AG08395 (cell line): ENCODE data around the gene ALPI.
"Not testable (repeated sequence)": the region's sequence is repeated elsewhere in the genome, so short reads cannot be mapped to it uniquely, and the experiment has no call there.

Experiments
- DNase-seq: peaks from one replicate; pipeline ENCODE4 v3.0.0; 2012; ENCODE audit warnings: mixed read lengths, low spot score

Gene ALPI

DNA sequence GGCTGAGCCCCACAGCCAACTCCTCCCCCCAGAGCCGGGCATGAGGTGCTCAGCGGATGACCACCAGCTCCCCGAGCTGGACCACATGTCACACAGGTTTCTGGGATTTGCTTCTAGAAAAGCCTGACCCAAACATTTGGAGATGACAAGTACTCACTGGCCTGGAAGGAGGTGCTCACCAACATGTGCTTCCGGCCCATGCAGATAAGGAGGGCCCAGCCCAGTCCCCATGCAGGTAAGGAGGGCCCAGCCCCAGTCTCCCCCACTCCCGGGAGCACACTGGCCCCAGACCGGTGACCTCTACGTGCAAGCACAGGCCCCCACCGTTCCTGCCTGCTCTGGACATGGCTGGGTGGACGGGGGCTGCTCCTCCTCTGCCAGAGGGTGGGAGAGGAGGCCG lies 14.0 kb upstream of the ALPI start:
- DNase-seq = not testable (repeated sequence)

- DNase-seq = not testable (repeated sequence)
These were observed 13.5 kb upstream of the ALPI start for GRCh38 chr2:232442431-232442830.

DNA sequence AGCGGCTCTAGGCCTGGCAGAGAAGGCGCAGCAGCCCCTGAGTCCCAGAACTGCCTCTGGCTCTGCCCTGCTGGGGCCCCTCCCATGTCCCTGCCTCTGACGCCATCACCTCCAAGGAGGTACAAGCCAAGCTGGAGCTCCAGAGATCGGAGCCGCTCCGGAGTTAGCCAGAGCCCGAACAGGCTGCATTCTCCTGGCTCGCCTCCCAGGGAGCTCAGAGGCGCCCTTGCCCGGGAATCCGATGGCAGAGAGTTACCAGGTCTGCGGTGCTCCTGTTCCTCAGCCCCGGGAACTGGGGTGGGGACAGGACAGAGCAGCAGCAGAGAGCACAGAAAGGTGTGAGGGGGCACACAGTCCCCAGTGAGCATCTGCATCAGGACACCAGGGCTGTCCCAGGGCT lies 12.9 kb upstream of the ALPI start:
- not testable (repeated sequence) for DNase-seq

GRCh38 chr2:232443669-232444408 lies 12.1 kb upstream of the ALPI start:
- not testable (repeated sequence) for DNase-seq

DNA sequence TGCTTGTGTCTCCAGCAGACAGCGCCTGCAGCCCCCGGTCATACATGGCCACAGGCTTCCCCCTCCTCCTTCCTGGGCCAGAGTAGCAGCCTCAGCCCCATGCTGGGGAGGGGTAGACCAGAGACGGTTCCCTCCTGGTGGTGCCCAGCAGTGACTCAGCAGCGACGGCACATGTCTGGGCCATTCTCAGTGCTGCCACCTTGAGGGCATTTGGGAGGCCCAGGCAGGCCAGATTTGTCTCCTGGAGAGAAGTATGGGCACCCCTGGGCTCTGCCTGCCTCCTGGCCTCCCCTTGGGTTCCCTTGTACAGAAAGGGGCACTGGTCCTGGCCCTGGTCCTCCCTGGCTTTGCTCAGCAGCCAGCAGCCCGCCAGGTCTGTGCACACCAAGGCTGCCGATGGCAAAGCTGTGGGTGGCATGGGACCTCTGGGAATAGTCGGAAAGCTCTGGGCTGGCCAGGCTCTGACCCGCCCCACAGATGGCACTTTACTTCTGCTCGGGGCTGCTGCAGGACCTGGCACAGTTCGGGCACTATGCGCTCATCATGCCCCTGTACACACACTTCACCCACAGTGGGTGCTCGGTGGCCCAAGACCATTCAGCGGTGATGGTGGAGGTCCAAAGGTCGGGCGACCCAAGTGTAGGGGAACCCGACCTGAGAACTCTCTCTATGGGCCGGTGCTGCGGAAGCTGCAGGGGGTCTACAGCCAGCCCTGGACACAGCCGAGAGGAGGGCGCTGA lies 11.4 kb upstream of the ALPI start:
- peak; percentile 68 for DNase-seq

DNA sequence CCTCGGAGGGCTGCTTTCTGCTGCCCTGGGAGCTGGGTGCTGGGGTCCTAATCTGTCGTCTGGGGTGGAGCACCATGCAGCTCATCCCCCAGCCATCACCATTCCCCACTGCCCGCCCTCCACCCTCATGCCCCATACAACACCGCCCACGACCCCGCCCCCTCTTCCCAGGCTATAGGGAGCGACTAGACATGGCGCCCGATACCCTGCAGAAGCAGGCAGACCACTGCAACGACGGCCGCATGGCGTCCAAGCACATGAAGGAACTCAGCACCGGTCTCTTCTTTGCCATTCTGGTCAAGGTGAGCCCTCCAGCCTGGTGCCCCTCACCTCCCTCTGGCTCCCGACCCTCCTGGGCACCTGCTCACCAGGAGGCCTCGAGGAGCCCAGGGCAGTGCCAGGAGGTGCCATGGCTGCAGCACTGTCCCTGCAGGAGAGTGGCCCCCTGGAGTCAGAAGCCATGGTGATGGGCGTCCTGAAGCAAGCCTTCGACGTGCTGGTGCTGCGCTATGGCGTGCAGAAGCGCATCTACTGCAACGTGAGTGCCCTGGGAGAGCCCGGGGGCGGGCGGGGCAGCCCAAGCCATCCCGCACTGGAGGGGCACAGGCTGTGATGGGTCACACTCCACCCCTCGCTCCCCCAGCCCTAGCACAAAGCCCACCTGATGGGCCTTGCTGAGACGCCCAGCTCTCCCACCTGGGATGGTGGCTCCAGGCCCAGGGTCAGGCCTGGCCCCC lies 10.6 kb upstream of the ALPI start:
- DNase-seq = not testable (repeated sequence)

DNA sequence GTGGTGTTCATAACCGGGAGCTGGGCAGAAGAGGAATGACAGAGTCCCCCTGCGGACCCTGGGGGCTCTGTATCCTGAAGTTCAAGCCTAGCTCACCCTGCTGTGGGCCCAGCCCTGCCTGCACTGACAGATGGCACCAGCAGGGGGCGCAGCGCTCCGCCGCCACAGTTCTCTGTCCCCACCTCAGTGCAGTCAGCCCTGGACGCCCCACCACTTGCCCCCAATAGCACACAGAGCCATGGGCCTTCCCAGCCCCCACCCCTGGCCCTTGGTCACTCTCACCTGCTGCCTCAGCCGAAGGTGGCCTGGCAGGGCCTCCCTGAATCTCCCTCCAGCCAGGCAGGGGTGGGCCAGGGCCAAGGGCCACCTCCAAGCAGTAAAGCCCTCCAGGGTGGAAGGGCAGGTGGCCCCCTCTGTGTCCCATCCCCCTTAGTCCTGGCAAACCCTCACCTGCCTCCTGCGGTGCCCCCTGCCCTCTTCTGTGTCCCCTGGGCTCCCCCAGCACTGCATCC lies 9.6 kb upstream of the ALPI start:
- DNase-seq = not testable (repeated sequence)

GRCh38 chr2:232447091-232447620 lies 8.8 kb upstream of the ALPI start:
- no peak for DNase-seq

GRCh38 chr2:232447638-232448303 lies 8.2 kb upstream of the ALPI start:
- no peak for DNase-seq

GRCh38 chr2:232448304-232448690 lies 7.7 kb upstream of the ALPI start:
- no peak for DNase-seq

- no peak for DNase-seq
These were observed 6.0 kb upstream of the ALPI start for GRCh38 chr2:232449964-232450363.

GRCh38 chr2:232451645-232452044 lies 4.3 kb upstream of the ALPI start:
- DNase-seq = not testable (repeated sequence)

DNA sequence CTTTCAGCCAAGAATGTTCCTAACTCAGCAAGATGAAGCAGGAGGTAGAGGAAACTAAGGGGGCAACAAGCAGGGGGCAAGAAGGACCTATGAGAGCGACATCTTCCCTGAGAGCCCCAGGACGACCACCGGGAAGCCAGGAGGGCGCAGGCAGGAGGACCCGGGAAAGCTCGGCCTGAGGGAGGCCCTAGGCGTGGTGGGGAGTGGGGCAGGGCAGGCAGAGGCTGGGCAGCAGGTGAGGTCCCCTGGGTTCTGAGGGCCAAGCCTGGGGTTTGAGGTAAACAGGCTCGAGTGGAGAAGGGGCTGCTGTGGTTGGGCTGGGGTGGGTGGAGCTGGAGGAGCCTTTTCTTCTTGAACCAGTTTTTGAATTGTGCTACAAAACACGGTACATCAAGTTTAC lies 1.3 kb upstream of the ALPI start:
- no peak for DNase-seq

DNA sequence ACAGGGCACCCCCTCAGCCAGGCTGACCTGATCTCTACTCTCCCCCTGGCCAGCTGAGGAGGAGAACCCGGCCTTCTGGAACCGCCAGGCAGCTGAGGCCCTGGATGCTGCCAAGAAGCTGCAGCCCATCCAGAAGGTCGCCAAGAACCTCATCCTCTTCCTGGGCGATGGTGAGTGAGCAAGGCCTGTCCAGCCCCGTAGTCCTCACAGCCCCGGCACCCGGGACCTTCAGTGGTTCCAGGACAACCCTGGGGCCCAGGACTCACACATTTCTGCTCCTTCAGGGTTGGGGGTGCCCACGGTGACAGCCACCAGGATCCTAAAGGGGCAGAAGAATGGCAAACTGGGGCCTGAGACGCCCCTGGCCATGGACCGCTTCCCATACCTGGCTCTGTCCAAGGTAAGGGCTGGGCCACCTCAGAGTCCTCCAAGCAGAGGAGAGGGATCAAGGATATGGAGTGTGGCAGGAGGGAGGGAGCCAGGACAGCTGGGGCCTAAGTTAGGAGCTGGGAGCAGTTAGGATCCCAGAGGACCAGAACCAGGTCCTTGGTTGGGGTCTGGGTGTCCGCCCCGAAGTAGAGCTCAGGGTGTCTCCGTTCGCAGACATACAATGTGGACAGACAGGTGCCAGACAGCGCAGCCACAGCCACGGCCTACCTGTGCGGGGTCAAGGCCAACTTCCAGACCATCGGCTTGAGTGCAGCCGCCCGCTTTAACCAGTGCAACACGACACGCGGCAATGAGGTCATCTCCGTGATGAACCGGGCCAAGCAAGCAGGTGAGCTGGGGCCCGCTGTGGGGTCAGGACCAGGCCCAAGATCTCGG lies 555 bp downstream of the ALPI start:
- DNase-seq = no peak

DNA sequence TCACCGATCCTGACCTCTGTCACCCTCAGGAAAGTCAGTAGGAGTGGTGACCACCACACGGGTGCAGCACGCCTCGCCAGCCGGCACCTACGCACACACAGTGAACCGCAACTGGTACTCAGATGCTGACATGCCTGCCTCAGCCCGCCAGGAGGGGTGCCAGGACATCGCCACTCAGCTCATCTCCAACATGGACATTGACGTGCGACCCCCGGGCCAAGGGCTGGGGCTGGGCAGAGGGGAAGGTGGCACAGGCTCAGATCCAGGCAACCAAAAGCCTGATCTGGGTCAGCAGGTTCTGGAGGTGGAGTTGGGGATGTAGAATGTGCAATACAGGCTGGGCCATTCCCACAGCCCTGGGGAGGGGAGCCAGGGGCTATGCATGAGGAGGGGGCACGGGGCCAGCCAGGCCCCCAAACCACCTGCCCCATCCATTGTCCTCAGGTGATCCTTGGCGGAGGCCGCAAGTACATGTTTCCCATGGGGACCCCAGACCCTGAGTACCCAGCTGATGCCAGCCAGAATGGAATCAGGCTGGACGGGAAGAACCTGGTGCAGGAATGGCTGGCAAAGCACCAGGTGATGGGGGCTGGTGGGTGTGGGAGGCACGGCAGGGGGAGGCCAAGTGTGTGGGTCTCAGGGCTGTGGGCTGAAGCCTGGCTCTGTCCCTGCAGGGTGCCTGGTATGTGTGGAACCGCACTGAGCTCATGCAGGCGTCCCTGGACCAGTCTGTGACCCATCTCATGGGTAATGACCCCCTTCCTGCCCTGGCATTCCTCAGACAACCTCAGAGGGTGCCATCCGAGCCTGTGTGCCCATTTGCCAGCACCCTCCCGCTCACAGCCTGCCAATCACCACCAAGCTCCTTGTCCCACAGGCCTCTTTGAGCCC lies 1.4 kb downstream of the ALPI start:
- no peak for DNase-seq

DNA sequence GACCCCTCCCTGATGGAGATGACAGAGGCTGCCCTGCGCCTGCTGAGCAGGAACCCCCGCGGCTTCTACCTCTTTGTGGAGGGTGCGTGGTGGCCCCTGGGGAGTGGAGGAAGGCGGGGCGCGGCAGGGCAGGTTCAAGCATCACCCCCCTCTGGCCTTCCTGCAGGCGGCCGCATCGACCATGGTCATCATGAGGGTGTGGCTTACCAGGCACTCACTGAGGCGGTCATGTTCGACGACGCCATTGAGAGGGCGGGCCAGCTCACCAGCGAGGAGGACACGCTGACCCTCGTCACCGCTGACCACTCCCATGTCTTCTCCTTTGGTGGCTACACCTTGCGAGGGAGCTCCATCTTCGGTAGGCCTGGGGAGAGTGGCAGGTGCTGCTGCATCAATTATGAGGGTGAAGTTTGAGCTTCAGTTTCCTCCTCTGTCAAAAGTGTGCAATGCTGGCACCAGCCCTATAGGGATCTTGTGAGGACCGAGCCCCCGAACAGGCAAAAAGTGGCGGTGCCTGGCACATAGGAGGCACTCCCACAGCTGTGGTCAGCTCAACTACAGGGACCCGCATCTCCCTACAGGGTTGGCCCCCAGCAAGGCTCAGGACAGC lies 2.2 kb downstream of the ALPI start:
- DNase-seq = no peak

DNA sequence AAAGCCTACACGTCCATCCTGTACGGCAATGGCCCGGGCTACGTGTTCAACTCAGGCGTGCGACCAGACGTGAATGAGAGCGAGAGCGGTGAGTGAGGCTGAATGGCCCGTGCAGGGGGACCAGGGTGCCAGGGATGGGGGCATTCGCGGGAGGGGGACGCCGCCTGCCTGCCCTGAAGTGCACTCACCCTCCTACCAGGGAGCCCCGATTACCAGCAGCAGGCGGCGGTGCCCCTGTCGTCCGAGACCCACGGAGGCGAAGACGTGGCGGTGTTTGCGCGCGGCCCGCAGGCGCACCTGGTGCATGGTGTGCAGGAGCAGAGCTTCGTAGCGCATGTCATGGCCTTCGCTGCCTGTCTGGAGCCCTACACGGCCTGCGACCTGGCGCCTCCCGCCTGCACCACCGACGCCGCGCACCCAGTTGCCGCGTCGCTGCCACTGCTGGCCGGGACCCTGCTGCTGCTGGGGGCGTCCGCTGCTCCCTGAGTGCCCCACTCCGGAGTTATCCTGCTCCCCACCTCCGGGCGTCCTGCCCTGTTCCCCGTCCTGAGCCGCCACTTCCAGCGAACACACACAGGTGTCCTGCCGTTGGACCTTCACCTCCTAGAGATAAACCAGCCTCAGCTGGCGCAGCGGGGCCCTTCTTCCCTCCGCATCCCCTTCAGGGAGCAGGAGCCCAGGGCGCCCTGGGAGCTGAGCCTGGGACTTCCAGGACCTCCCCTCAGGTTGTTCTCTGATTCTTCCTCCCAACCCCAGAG lies 2.9 kb downstream of the ALPI start:
- no peak for DNase-seq

DNA sequence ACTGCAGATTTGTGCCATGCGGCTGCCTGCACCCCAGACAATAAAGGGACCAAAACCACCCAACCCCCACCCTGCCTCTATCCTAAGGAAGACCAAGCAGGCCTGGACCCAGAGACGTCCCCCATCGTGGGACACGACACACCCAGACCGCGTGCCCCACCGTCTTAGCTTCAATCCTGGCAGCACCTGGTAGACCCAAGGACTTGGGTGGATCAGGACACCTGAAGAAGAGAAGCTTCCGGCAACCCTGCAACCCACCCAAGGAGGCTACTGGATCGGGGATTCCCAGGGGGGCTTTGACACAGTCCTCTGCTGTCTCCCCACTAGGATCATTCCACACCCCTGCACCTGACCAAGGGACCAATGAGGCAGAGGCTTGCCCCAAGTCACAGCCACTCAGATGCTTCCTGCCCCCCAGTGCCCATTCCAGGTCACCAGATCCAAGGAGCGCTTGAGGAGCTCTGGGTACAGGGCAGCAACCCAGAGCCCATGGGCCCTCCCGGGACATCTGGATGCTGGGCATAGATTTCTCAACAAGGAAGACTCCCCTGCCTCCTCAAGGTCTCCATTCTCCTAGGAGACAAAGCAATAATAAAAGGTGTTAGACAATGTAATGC lies 3.6 kb downstream of the ALPI start:
- no peak for DNase-seq
